HCT116 (cell line): ENCODE results near the gene PYGB. TPM values are rescaled to one million over a fixed set of nuclear protein-coding genes. Genes with fewer than 3 reads are reported as not detected.

Source experiments
- ATAC-seq: fragments of 200-7000 bp; cut with Tn5 transposase; 2 replicates; pipeline ENCODE4 v1.9.1; 2020; ENCODE audit warnings: mild to moderate bottlenecking, moderate library complexity
- BruUV-seq: library from RNA; stranded (reverse); fragments of 400-500 nt; replicated peaks from 2 replicates; lab custom pipeline; 2021; lab: Mats Ljungman, UMichigan
- CTCF ChIA-PET: fragments of 300-600 bp; sonication (Branson Sonifier 250); formaldehyde crosslinking; loops from one replicate; lab custom pipeline; 2021; ENCODE audit warnings: antibody characterized with exemption; lab: Charles Lee
- POLR2A ChIA-PET: fragments of 300-600, 350-600 bp; sonication (Branson Sonifier 250); formaldehyde crosslinking; loops from one replicate; lab custom pipeline; 2021; ENCODE audit warnings: antibody characterized with exemption; lab: Charles Lee
- RAD21 ChIA-PET, 2 experiments: fragments of 300-600 bp; sonication (Branson Sonifier 250); formaldehyde crosslinking; loops; one replicate each; lab custom pipeline; 2023; ENCODE audit warnings: low total read pairs in 2 of 2; ENCODE audit not compliant: uncharacterized antibody in 2 of 2, unreplicated experiment in 2 of 2, low non-redundant PET in 1 of 2; lab: Charles Lee
- DNase-seq: peaks from one replicate; pipeline ENCODE4 v3.0.0-alpha.2; 2010; ENCODE audit warnings: low read depth, low spot score
- H2AFZ ChIP-seq: fragments of 200-600 bp; shearing (Covaris generic), sonication (generic); 2 replicates; pipeline ENCODE4 v1.6.1; 2017; ENCODE audit warnings: low read depth, mixed run types, mixed read lengths, antibody characterized with exemption, low read length; ENCODE audit not compliant: poor library complexity, severe bottlenecking
- H3K27ac ChIP-seq: 2 replicates; pipeline ENCODE4 v1.5.1; 2012; ENCODE audit warnings: low read depth, low read length
- H3K27me3 ChIP-seq: fragments of 200-600 bp; sonication (generic); 2 replicates; pipeline ENCODE4 v1.6.1; 2016; ENCODE audit warnings: mixed run types, low read length, mixed read lengths; ENCODE audit not compliant: insufficient read depth
- H3K36me3 ChIP-seq, 2 experiments: fragments of 200-500 bp in 1 of 2; fragments of 200-600 bp in 1 of 2; sonication (Bioruptor generic) in 1 of 2; sonication (generic) in 1 of 2; 2 replicates each; pipeline versions ENCODE4 v1.5.1 to v1.6.1; 2014 to 2016; ENCODE audit warnings: low read length in 2 of 2, inconsistent platforms in 1 of 2, mixed read lengths in 1 of 2, mixed run types in 1 of 2; ENCODE audit not compliant: insufficient read depth in 2 of 2, control insufficient read depth in 1 of 2
- H3K4me1 ChIP-seq, 2 experiments: fragments of 200-600 bp in 1 of 2; sonication (generic) in 1 of 2; 2 replicates each; pipeline versions ENCODE4 v1.5.1 to v1.6.1; 2012 to 2017; ENCODE audit warnings: low read length in 2 of 2, inconsistent platforms in 1 of 2, mild to moderate bottlenecking in 1 of 2, mixed read lengths in 1 of 2, mixed run types in 1 of 2, moderate library complexity in 1 of 2; ENCODE audit not compliant: insufficient read depth in 2 of 2, control insufficient read depth in 1 of 2
- H3K4me2 ChIP-seq: fragments of 200-600 bp; sonication (generic); 2 replicates; pipeline ENCODE4 v1.6.1; 2017; ENCODE audit warnings: mixed run types, low read length, mixed read lengths
- H3K4me3 ChIP-seq, 2 experiments: fragments of 200-600 bp in 1 of 2; sonication (generic) in 1 of 2; replicated peaks in 1 of 2; 2 replicates each; pipeline ENCODE4 v1.5.1; 2011 to 2016; ENCODE audit warnings: low read length in 2 of 2, control low read depth in 1 of 2, low read depth in 1 of 2, mild to moderate bottlenecking in 1 of 2, mixed read lengths in 1 of 2, mixed run types in 1 of 2
- H3K79me2 ChIP-seq: fragments of 200-600 bp; sonication (generic); 2 replicates; pipeline ENCODE4 v1.6.1; 2017; ENCODE audit warnings: mild to moderate bottlenecking, mixed run types, low read length, moderate library complexity, mixed read lengths; ENCODE audit not compliant: insufficient read depth
- H3K9ac ChIP-seq: fragments of 200-600 bp; sonication (generic); 2 replicates; pipeline ENCODE4 v1.6.1; 2016; ENCODE audit warnings: low read length, mixed read lengths
- H3K9me2 ChIP-seq: fragments of 200-600 bp; sonication (generic), shearing (Covaris generic); 2 replicates; pipeline ENCODE4 v1.6.1; 2017; ENCODE audit warnings: mixed run types, mild to moderate bottlenecking, moderate library complexity; ENCODE audit not compliant: insufficient read depth
- H3K9me3 ChIP-seq, 2 experiments: fragments of 200-500 bp in 1 of 2; fragments of 200-600 bp in 1 of 2; sonication (Bioruptor generic) in 1 of 2; sonication (generic) in 1 of 2; 2 replicates each; pipeline ENCODE4 v1.6.1; 2014 to 2017; ENCODE audit warnings: low read length in 2 of 2, mixed read lengths in 2 of 2, inconsistent platforms in 1 of 2, low read depth in 1 of 2, mild to moderate bottlenecking in 1 of 2, mixed run types in 1 of 2, moderate library complexity in 1 of 2; ENCODE audit not compliant: control insufficient read depth in 1 of 2, insufficient read depth in 1 of 2
- H4K20me1 ChIP-seq: fragments of 200-600 bp; sonication (generic), shearing (Covaris generic); 2 replicates; pipeline ENCODE4 v1.6.1; 2017; ENCODE audit warnings: mixed run types, mild to moderate bottlenecking, moderate library complexity; ENCODE audit not compliant: insufficient read depth
- MAX ChIP-seq: IDR thresholded peaks from 2 replicates; pipeline ENCODE4 v1.6.1; 2012
- REST ChIP-seq: IDR thresholded peaks from 2 replicates; pipeline ENCODE4 v1.6.1; 2012; ENCODE audit warnings: low read depth
- ZNF274 ChIP-seq: fragments of 200-500 bp; sonication (Bioruptor generic); IDR thresholded peaks from 2 replicates; pipeline ENCODE4 v1.6.1; 2014; ENCODE audit warnings: mild to moderate bottlenecking, low read depth, low read length, inconsistent platforms
- intact Hi-C: fragments of 100-400 bp; cut with micrococcal nuclease; formaldehyde crosslinking; loops from 2 replicates; pipeline ENCODE4 v1.10.0; 2022
- total RNA-seq: library from RNA; stranded (reverse); gene quantifications from one replicate; pipeline ENCODE4 v1.2.1, GENCODE V29; 2021; ENCODE audit not compliant: unreplicated experiment
- TF ChIP-seq, protein P1 (sequence below): IDR thresholded peaks from 2 replicates; pipeline ENCODE4 v1.6.1; 2011; ENCODE audit warnings: mild to moderate bottlenecking, low read length, moderate library complexity; ENCODE audit not compliant: insufficient replicate concordance; ENCODE audit errors: extremely low read depth

The PYGB gene
- total RNA-seq, 1 experiment from 2014 or later, result 87.8 TPM

GRCh38 chr20:25282034-25282781 is 34.3 kb downstream of the PYGB start:
- H3K9ac ChIP-seq, result no peak overlapping the region
- RAD21 ChIA-PET, result no interaction called here
- intact Hi-C loops, result no loop called here
- no peak overlapping the region for H2AFZ ChIP-seq
- H3K27me3 ChIP-seq, result no peaks in the 10 kb centered on the region
- H3K9me2 ChIP-seq, result no peaks in the 10 kb centered on the region
- H3K36me3 ChIP-seq, result peaks cover 7 to 8% of the 10 kb centered on the region in 2 experiments; a peak in 3 of 4 replicates
- no peaks in the 10 kb centered on the region for H3K4me1 ChIP-seq
- H3K79me2 ChIP-seq, result no peaks in the 10 kb centered on the region
- POLR2A ChIA-PET, result no interaction called here
- no peak overlapping the region for H3K27ac ChIP-seq
- no peak overlapping the region for H3K4me3 ChIP-seq
- no peaks in the 10 kb centered on the region for H4K20me1 ChIP-seq
- CTCF ChIA-PET, result no interaction called here
- no peak for TF ChIP-seq ZNF274
- TF ChIP-seq, protein P1, sequence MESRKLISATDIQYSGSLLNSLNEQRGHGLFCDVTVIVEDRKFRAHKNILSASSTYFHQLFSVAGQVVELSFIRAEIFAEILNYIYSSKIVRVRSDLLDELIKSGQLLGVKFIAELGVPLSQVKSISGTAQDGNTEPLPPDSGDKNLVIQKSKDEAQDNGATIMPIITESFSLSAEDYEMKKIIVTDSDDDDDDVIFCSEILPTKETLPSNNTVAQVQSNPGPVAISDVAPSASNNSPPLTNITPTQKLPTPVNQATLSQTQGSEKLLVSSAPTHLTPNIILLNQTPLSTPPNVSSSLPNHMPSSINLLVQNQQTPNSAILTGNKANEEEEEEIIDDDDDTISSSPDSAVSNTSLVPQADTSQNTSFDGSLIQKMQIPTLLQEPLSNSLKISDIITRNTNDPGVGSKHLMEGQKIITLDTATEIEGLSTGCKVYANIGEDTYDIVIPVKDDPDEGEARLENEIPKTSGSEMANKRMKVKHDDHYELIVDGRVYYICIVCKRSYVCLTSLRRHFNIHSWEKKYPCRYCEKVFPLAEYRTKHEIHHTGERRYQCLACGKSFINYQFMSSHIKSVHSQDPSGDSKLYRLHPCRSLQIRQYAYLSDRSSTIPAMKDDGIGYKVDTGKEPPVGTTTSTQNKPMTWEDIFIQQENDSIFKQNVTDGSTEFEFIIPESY, result no peak
- no peak for TF ChIP-seq MAX
- TF ChIP-seq REST, result no peak
- H3K9me3 ChIP-seq, result no peaks in the 10 kb centered on the region
- DNase-seq (no peak), ATAC-seq (no peak)
- no peak overlapping the region for H3K4me2 ChIP-seq
- no TSS peak for BruUV-seq
